ENCODE data around the gene UQCR11. TPM values are rescaled to one million over a fixed set of nuclear protein-coding genes. Genes with fewer than 3 reads are reported as not detected.
"Not testable (repeated sequence)": the region's sequence is repeated elsewhere in the genome, so short reads cannot be mapped to it uniquely, and the experiment has no call there.

UQCR11 gene
- total RNA-seq, 4 donors from 2014 or later = 111 to 152 (median 132) TPM

DNA sequence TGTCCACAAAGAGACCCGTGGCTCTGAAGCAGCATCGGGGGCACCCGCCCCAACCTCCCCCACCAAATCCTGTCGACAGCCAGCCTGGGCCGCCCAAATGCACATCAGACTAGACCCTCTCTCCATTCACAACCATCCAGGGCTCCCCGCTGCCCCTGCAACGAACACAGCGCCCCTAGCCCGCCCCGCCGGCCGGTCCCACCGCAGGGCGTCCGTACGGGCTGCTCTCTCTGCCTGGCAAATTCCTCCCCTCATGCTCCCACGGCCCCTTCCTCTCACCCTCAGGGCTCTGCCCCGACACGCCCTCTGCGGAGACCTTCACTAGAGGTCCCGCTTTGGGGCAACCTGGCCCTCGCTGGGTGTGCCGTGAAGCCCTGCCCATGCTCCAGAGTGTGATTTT lies 40.0 kb upstream of the UQCR11 start:
- H3K4me3 ChIP-seq = no peak overlapping the region
- 87% methylated on average over 21 of the region's 23 CpGs for WGBS
- no peaks in the 10 kb centered on the region for H3K9me3 ChIP-seq
- H3K27ac ChIP-seq (replicated peaks in 1 of 4) = no peak overlapping the region
- peaks cover 1 to 9% (median 4%) of the 10 kb centered on the region in 4 donors for H3K4me1 ChIP-seq
- no peak for DNase-seq (ENCODE audit: extremely low spot score)
- peaks cover 8 to 90% (median 56%) of the 10 kb centered on the region in 4 donors for H3K36me3 ChIP-seq
- H3K27me3 ChIP-seq = no peaks in the 10 kb centered on the region
- TF ChIP-seq POLR2AphosphoS5 (IDR thresholded peaks at IDR 0.05) (no peak), EP300 (IDR thresholded peaks at IDR 0.05) (no peak)
- intact Hi-C loops (cut with DNase I) = no loop called here

DNA sequence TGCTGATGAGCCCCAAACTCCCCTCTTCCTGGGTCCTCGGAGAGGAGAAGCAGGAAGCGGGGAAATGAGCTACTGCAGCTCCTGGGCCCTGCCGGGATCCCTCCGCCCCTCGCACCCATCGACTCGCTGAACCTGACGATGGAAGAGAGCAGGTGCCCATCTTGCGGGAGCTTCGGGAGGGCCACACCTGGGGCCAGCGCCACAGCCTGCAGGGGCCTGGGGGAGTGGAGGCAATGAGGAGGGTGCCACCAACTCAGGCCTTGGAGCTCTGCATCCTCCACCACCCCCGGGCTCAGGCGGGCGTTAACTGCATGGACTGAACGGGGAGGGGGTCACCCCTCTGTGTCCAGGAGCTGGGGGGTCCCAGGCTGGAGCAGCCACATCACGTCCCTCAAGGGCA lies 38.8 kb upstream of the UQCR11 start:
- TF ChIP-seq POLR2A (IDR thresholded peaks at IDR 0.05; ENCODE audit: low read depth) = no peak
- TF ChIP-seq POLR2AphosphoS5 (IDR thresholded peaks at IDR 0.05) = no peak
- TF ChIP-seq, protein P1, sequence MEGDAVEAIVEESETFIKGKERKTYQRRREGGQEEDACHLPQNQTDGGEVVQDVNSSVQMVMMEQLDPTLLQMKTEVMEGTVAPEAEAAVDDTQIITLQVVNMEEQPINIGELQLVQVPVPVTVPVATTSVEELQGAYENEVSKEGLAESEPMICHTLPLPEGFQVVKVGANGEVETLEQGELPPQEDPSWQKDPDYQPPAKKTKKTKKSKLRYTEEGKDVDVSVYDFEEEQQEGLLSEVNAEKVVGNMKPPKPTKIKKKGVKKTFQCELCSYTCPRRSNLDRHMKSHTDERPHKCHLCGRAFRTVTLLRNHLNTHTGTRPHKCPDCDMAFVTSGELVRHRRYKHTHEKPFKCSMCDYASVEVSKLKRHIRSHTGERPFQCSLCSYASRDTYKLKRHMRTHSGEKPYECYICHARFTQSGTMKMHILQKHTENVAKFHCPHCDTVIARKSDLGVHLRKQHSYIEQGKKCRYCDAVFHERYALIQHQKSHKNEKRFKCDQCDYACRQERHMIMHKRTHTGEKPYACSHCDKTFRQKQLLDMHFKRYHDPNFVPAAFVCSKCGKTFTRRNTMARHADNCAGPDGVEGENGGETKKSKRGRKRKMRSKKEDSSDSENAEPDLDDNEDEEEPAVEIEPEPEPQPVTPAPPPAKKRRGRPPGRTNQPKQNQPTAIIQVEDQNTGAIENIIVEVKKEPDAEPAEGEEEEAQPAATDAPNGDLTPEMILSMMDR (IDR thresholded peaks at IDR 0.05) = no peak
- TF ChIP-seq EP300 (IDR thresholded peaks at IDR 0.05) = no peak
- Histone ChIP-seq H3K9me3 (no peaks in the 10 kb centered on the region), H3K36me3 (peaks cover 8 to 93% (median 62%) of the 10 kb centered on the region in 4 donors), H3K4me1 (peaks cover 0 to under 1% (median 0%) of the 10 kb centered on the region in 4 donors), H3K4me3 (no peak overlapping the region), H3K27me3 (no peaks in the 10 kb centered on the region), H3K27ac (replicated peaks in 1 of 4) (no peak overlapping the region)
- WGBS = 91% methylated on average over 12 of the region's 16 CpGs
- intact Hi-C loops (cut with DNase I) = no loop called here
- no peak for DNase-seq (ENCODE audit: extremely low spot score)

DNA sequence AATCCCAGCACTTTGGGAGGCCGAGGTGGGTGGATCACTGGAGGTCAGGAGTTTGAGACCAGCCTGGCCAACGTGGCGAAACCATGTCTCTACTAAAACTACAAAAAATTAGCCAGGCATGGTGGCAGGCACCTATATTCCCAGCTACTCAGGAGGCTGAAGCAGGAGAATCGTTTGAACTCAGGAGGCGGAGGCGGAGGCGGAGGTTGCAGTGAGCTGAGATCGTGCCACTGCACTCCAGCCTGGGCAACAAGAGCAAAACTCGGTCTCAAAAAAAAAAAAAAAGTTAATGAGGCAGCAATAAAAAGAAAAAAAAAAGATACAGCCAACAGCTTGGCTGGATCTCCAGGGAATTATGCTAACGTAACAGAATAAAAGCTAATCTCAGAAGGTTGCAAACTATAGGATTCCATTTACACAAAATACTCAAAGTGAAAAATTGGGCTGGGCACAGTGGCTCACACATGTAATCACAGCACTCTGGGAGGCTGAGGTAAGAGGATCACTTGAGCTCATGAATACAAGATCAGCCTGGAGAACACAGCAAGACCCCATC lies 35.7 kb upstream of the UQCR11 start:
- H3K27ac ChIP-seq (replicated peaks in 1 of 4); intact Hi-C loops (cut with DNase I); H3K9me3 ChIP-seq; DNase-seq (ENCODE audit: extremely low spot score); H3K4me3 ChIP-seq; H3K27me3 ChIP-seq; H3K4me1 ChIP-seq: not testable (repeated sequence)
- WGBS = 89% methylated on average over 10 of the region's 10 CpGs
- H3K36me3 ChIP-seq = peaks cover 6 to 85% (median 64%) of the 10 kb centered on the region in 4 donors

DNA sequence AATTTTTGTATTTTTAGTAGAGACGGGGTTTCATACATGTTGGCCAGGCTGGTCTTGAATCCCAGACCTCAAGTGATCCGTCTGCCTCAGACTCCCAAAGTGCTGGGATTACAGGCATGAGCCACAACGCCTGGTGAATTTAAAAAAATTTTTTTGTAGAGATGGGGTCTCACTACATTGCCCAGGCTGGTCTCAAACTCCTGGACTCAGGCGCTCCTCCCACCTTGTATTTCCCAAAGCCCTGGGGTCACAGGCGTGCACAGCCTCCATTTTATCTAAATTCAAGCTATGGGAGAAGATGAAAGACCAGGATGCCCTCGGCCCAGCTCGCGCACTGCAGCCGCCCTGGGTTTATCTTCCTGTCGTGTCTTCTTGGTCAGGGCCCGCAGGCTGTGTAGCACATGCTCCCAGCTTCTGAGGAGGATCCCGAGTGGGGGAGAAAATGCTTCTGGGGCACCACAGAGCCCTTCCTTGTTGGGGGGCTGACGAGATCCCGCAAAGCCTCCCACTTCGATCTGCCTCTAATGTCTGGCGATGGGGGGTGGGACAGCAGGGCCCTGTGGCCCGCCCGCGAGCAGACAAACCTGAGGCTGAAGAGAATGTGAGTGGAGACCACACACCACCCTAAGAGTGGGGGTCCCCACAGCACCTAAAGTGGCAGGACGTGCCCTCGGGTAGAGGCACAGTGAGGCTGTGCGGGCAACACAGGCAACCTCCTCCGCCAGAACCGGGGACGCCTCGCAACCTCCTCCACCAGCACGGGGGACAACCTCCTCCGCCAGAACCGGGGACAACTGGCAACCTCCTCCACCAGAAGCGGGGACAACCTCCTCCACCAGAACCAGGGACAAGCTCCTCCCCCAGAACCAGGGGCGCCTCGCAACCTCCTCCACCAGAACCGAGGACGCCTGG lies 31.3 kb upstream of the UQCR11 start:
- H3K36me3 ChIP-seq = peaks cover 3 to 69% (median 60%) of the 10 kb centered on the region in 4 donors
- WGBS = 95% methylated on average over 29 of the region's 34 CpGs
- DNase-seq (ENCODE audit: extremely low spot score) = no peak

DNA sequence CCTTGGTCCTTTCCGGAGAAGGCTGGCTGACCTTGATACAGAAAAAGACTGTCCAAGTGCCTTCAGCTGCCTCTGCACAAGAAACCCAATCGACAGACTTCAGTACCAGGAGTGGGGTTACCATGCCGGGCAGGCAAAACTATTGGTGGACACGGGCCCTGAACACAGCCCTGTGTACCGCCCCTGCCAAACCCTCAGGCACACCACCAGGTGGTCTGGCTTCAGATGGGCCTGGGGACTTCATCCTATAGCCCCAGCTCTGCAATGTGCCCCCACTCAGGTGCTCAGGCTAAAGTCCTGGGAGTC lies 29.6 kb upstream of the UQCR11 start:
- DNase-seq (ENCODE audit: extremely low spot score) = no peak
- intact Hi-C loops (cut with DNase I) = no loop called here
- Histone ChIP-seq H3K27me3 (no peaks in the 10 kb centered on the region), H3K36me3 (peaks cover 5 to 76% (median 68%) of the 10 kb centered on the region in 4 donors), H3K27ac (replicated peaks in 1 of 4) (no peak overlapping the region), H3K9me3 (no peaks in the 10 kb centered on the region), H3K4me1 (no peaks in the 10 kb centered on the region), H3K4me3 (no peak overlapping the region)
- TF ChIP-seq, protein P1 (IDR thresholded peaks at IDR 0.05) = no peak
- TF ChIP-seq EP300 (IDR thresholded peaks at IDR 0.05) = no peak
- TF ChIP-seq POLR2A (IDR thresholded peaks at IDR 0.05; ENCODE audit: low read depth) = no peak
- no peak for TF ChIP-seq POLR2AphosphoS5 (IDR thresholded peaks at IDR 0.05)
- 93% methylated on average over 5 of the region's 5 CpGs for whole genome bisulfite sequencing

More for the DNA sequence above, 31.3 kb upstream of the UQCR11 start:
- no peak overlapping the region for H3K4me3 ChIP-seq
- H3K9me3 ChIP-seq = no peaks in the 10 kb centered on the region
- intact Hi-C loops (cut with DNase I) = no loop called here
- H3K4me1 ChIP-seq = no peaks in the 10 kb centered on the region
- H3K27ac ChIP-seq (replicated peaks in 1 of 4) = no peak overlapping the region
- no peak for TF ChIP-seq POLR2AphosphoS5 (IDR thresholded peaks at IDR 0.05)
- TF ChIP-seq, protein P1 (IDR thresholded peaks at IDR 0.05) = no peak
- no peak for TF ChIP-seq EP300 (IDR thresholded peaks at IDR 0.05)
- TF ChIP-seq POLR2A (IDR thresholded peaks at IDR 0.05; ENCODE audit: low read depth) = no peak
- H3K27me3 ChIP-seq = no peaks in the 10 kb centered on the region

Measured in esophagus muscularis mucosa (tissue), 4 donors.